GM11168 (cell line): ENCODE data around the gene LIPC.

Experiments used
- in situ Hi-C: fragments of 300-500 bp; cut with MboI; formaldehyde crosslinking; loops from one replicate; pipeline ENCODE4 v1.12.0; 2022; ENCODE audit warnings: low sequenced_read_pairs; ENCODE audit not compliant: unreplicated experiment

LIPC gene

GRCh38 chr15:58489289-58490085 is 57.7 kb downstream of the LIPC start:
- in situ Hi-C loops: no loop called here

GRCh38 chr15:58490086-58490887 is 58.5 kb downstream of the LIPC start:
- in situ Hi-C loops: no loop called here

- in situ Hi-C loops: no loop called here
Observed at GRCh38 chr15:58490888-58491473, 59.2 kb downstream of the LIPC start.

- in situ Hi-C loops: no loop called here
Observed at GRCh38 chr15:58491499-58492202, 59.9 kb downstream of the LIPC start.

- in situ Hi-C loops: no loop called here
Observed at GRCh38 chr15:58492661-58493397, 61.0 kb downstream of the LIPC start.

GRCh38 chr15:58494567-58494966 is 62.8 kb downstream of the LIPC start:
- in situ Hi-C loops: no loop called here

GRCh38 chr15:58495891-58496408 is 64.2 kb downstream of the LIPC start:
- in situ Hi-C loops: no loop called here

- in situ Hi-C loops: no loop called here
Observed at GRCh38 chr15:58497046-58497785, 65.4 kb downstream of the LIPC start.

GRCh38 chr15:58498821-58499580 is 67.2 kb downstream of the LIPC start:
- in situ Hi-C loops: no loop called here

GRCh38 chr15:58501006-58501405 is 69.2 kb downstream of the LIPC start:
- in situ Hi-C loops: no loop called here

- in situ Hi-C loops: no loop called here
Observed at GRCh38 chr15:58501636-58502188, 69.9 kb downstream of the LIPC start.

- in situ Hi-C loops: no loop called here
Observed at GRCh38 chr15:58503139-58504027, 71.6 kb downstream of the LIPC start.

GRCh38 chr15:58504674-58505234 is 73.0 kb downstream of the LIPC start:
- in situ Hi-C loops: no loop called here

- in situ Hi-C loops: no loop called here
Observed at GRCh38 chr15:58505581-58505980, 73.8 kb downstream of the LIPC start.

- in situ Hi-C loops: no loop called here
Observed at GRCh38 chr15:58506064-58506490, 74.3 kb downstream of the LIPC start.

GRCh38 chr15:58506783-58507668 is 75.2 kb downstream of the LIPC start:
- in situ Hi-C loops: no loop called here
